Gastroesophageal sphincter (tissue), 3 donors: ENCODE results near the gene OR8B2.

ENCODE experiments used
- POLR2A ChIP-seq, 2 donors: fragments of 450-650 bp; IDR thresholded peaks; one replicate each; pipeline ENCODE4 v1.6.1; 2017; ENCODE audit warnings: antibody characterized with exemption in 2 of 2, mild to moderate bottlenecking in 2 of 2, moderate library complexity in 1 of 2
- POLR2AphosphoS5 ChIP-seq: sonication (generic); formaldehyde crosslinking; IDR thresholded peaks from one replicate; pipeline ENCODE4 v1.6.1; 2017; ENCODE audit warnings: antibody characterized with exemption
- TF ChIP-seq, protein P1 (sequence below), 4 experiments: fragments of 200-600 bp in 2 of 4; fragments of 450-650 bp in 2 of 4; sonication (generic) in 1 of 4; IDR thresholded peaks; one replicate each; pipeline ENCODE4 v1.5.1; 2017 to 2019; ENCODE audit warnings: antibody characterized with exemption in 4 of 4, mild to moderate bottlenecking in 2 of 4, moderate library complexity in 2 of 4

- TF ChIP-seq, protein P1, sequence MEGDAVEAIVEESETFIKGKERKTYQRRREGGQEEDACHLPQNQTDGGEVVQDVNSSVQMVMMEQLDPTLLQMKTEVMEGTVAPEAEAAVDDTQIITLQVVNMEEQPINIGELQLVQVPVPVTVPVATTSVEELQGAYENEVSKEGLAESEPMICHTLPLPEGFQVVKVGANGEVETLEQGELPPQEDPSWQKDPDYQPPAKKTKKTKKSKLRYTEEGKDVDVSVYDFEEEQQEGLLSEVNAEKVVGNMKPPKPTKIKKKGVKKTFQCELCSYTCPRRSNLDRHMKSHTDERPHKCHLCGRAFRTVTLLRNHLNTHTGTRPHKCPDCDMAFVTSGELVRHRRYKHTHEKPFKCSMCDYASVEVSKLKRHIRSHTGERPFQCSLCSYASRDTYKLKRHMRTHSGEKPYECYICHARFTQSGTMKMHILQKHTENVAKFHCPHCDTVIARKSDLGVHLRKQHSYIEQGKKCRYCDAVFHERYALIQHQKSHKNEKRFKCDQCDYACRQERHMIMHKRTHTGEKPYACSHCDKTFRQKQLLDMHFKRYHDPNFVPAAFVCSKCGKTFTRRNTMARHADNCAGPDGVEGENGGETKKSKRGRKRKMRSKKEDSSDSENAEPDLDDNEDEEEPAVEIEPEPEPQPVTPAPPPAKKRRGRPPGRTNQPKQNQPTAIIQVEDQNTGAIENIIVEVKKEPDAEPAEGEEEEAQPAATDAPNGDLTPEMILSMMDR (IDR thresholded peaks at IDR 0.05) = no peak
- TF ChIP-seq POLR2A (IDR thresholded peaks at IDR 0.05) = no peak
- no peak for TF ChIP-seq POLR2AphosphoS5
These were observed 40.0 kb downstream of the OR8B2 start for GRCh38 chr11:124344346-124344745.
